CD4-positive, alpha-beta memory T cell (primary cell): Measurements from ENCODE around the gene ADAM10. TPM values are rescaled to one million over a fixed set of nuclear protein-coding genes. Genes with fewer than 3 reads are reported as not detected.
A peak's percentile ranks its signal among the peaks of the same experiment; 100 is the strongest.
"Not testable (repeated sequence)": the region's sequence is repeated elsewhere in the genome, so short reads cannot be mapped to it uniquely, and the experiment has no call there.

Experiments used
- CTCF ChIA-PET: fragments of 350-600 bp; sonication (Branson Sonifier 250); formaldehyde crosslinking; loops from one replicate; lab custom pipeline; 2021; ENCODE audit warnings: inconsistent platforms; ENCODE audit not compliant: partially characterized antibody; lab: Charles Lee
- POLR2A ChIA-PET: fragments of 350-600 bp; sonication (Branson Sonifier 250); formaldehyde crosslinking; loops from one replicate; lab custom pipeline; 2021; ENCODE audit not compliant: partially characterized antibody; lab: Charles Lee
- DNase-seq, 5 donors: peaks; one replicate each; pipeline versions ENCODE4 v3.0.0 to v3.0.0-alpha.2; 2020 to 2022; ENCODE audit warnings: mixed read lengths in 1 of 5
- H3K27ac ChIP-seq: one replicate; pipeline ENCODE4 v1.7.0; 2013; ENCODE audit warnings: low read depth, low read length
- H3K27me3 ChIP-seq: 2 replicates; pipeline ENCODE4 v1.7.0; 2013; ENCODE audit warnings: mild to moderate bottlenecking, low read length, moderate library complexity; ENCODE audit not compliant: insufficient read depth
- H3K36me3 ChIP-seq: 2 replicates; pipeline ENCODE4 v1.7.0; 2013; ENCODE audit warnings: mild to moderate bottlenecking, low read length, moderate library complexity; ENCODE audit not compliant: insufficient read depth
- H3K4me1 ChIP-seq: 2 replicates; pipeline ENCODE4 v1.7.0; 2013; ENCODE audit warnings: mild to moderate bottlenecking, low read length, moderate library complexity; ENCODE audit not compliant: insufficient read depth
- H3K4me3 ChIP-seq, 2 donors: one replicate each; pipeline ENCODE4 v1.7.0; 2013; ENCODE audit warnings: low read length in 2 of 2, mild to moderate bottlenecking in 1 of 2
- H3K9me3 ChIP-seq, 2 donors: one replicate each; pipeline ENCODE4 v1.7.0; 2013; ENCODE audit warnings: low read length in 2 of 2, control low read depth in 1 of 2; ENCODE audit not compliant: control insufficient read depth in 1 of 2
- H3K27ac Mint-ChIP-seq, 7 donors: one replicate each; pipeline ENCODE4 v1.8.0; 2020 to 2021; ENCODE audit warnings: mixed read lengths in 7 of 7, mild to moderate bottlenecking in 6 of 7, inconsistent platforms in 3 of 7, moderate library complexity in 3 of 7
- H3K27me3 Mint-ChIP-seq, 2 donors: one replicate each; pipeline ENCODE4 v1.8.0; 2020 to 2021; ENCODE audit warnings: mixed read lengths in 2 of 2
- H3K36me3 Mint-ChIP-seq, 2 donors: one replicate each; pipeline ENCODE4 v1.8.0; 2020 to 2021; ENCODE audit warnings: mixed read lengths in 2 of 2, inconsistent platforms in 1 of 2, mild to moderate bottlenecking in 1 of 2
- H3K4me1 Mint-ChIP-seq, 4 donors: one replicate each; pipeline ENCODE4 v1.8.0; 2020 to 2021; ENCODE audit warnings: mixed read lengths in 4 of 4, mild to moderate bottlenecking in 1 of 4
- H3K4me3 Mint-ChIP-seq, 8 donors: one replicate each; pipeline ENCODE4 v1.8.0; 2020 to 2021; ENCODE audit warnings: mixed read lengths in 8 of 8, mild to moderate bottlenecking in 7 of 8, moderate library complexity in 6 of 8, inconsistent platforms in 3 of 8
- H3K9me3 Mint-ChIP-seq, 8 donors: one replicate each; pipeline ENCODE4 v1.8.0; 2020 to 2021; ENCODE audit warnings: mixed read lengths in 8 of 8, mild to moderate bottlenecking in 5 of 8, inconsistent platforms in 3 of 8, moderate library complexity in 1 of 8
- intact Hi-C: fragments of 100-400 bp; cut with micrococcal nuclease; formaldehyde crosslinking; loops from one replicate; pipeline ENCODE4 v1.15.1; 2023
- polyA plus RNA-seq, 2 donors: library from polyadenylated mRNA; unstranded; fragments of 300-500 nt; fragmentation: Illumina TruSeq; gene quantifications; one replicate each; pipeline ENCODE4 v1.2.3, GENCODE V29; 2021
- total RNA-seq, 2 experiments: library from RNA; stranded (reverse); gene quantifications; one replicate each; pipeline ENCODE4 v1.2.3, GENCODE V29; 2021

Gene ADAM10
- total and polyA plus RNA-seq, 4 experiments from 2014 or later, result 129 to 258 (median 135) TPM

GRCh38 chr15:58770519-58770856, 21.0 kb upstream of the ADAM10 start:
- intact Hi-C loops, result loop anchor here (5.0 kb wide), 1 partner anchor 143 kb away; no protein-coding TSS in a partner anchor
- Histone ChIP-seq H3K4me3 (peak overlapping the region; percentile 73 to 90), H3K4me1 (peaks cover 45% of the 10 kb centered on the region), H3K27ac (peak overlapping the region; percentile 74), H3K9me3 (no peaks in the 10 kb centered on the region), H3K27me3 (no peaks in the 10 kb centered on the region), H3K36me3 (no peaks in the 10 kb centered on the region)
- ChIA-PET POLR2A (interaction anchor here (0.6 to 5.4 kb wide), 24 partner anchors 10 to 1822 kb away, joined by 3 to 119 read pairs (median 4); partner anchors contain the start of genes ADAM10, POLR2M, RNF111 and SLTM), CTCF (interaction anchor here (0.7 to 2.3 kb wide), 22 partner anchors 9 to 758 kb away, joined by 3 to 56 read pairs (median 4); partner anchors contain the start of gene ADAM10)
- H3K27ac Mint-ChIP-seq, result peak overlapping the region; percentile 85 to 96 (median 93)
- peak in 3 of 5 donors; percentile 48 to 61 (median 49) for DNase-seq
- peak overlapping the region in 4 of 8 donors; percentile 91 to 95 (median 94) for H3K4me3 Mint-ChIP-seq
- no peaks in the 10 kb centered on the region for H3K9me3 Mint-ChIP-seq
- H3K4me1 Mint-ChIP-seq, result peaks cover 9 to 14% (median 10%) of the 10 kb centered on the region in 4 donors
- no peaks in the 10 kb centered on the region for H3K27me3 Mint-ChIP-seq
- peaks cover 0 to 5% of the 10 kb centered on the region in 2 donors for H3K36me3 Mint-ChIP-seq

- POLR2A ChIA-PET, result interaction anchor here (5.4 kb wide), 1 partner anchor 20 kb away, joined by 119 read pairs; the partner anchor contains the start of gene ADAM10
- H3K4me3 ChIP-seq, intact Hi-C loops, H3K27ac ChIP-seq, H3K27me3 ChIP-seq, H3K27ac Mint-ChIP-seq, H3K9me3 ChIP-seq, H3K27me3 Mint-ChIP-seq, H3K36me3 ChIP-seq, H3K36me3 Mint-ChIP-seq: not testable (repeated sequence)
- Mint-ChIP-seq H3K4me1 (peaks cover 9 to 14% (median 10%) of the 10 kb centered on the region in 4 donors), H3K9me3 (peaks cover 0 to 11% (median 7%) of the 10 kb centered on the region in 8 donors), H3K4me3 (peak overlapping the region in 1 of 8 donors; percentile 31)
- CTCF ChIA-PET, result interaction anchor here (1.0 to 1.3 kb wide), 3 partner anchors 9 to 13 kb away, joined by 3 to 4 read pairs (median 4); no protein-coding TSS in a partner anchor
- DNase-seq, result peak in 3 of 5 donors; percentile 7 to 52 (median 27)
- H3K4me1 ChIP-seq, result peaks cover 26% of the 10 kb centered on the region
These were observed 19.1 kb upstream of the ADAM10 start for GRCh38 chr15:58768601-58769004.

GRCh38 chr15:58766290-58766689, 16.8 kb upstream of the ADAM10 start:
- ChIA-PET POLR2A (interaction anchor here (0.6 to 2.2 kb wide), 2 partner anchors 17 to 70 kb away, joined by 3 to 6 read pairs; partner anchors contain the start of gene ADAM10), CTCF (interaction anchor here (2.1 kb wide), 1 partner anchor 15 kb away, joined by 4 read pairs; no protein-coding TSS in a partner anchor)
- Mint-ChIP-seq H3K9me3 (peaks cover 0 to 17% (median 9%) of the 10 kb centered on the region in 8 donors), H3K27ac (no peak overlapping the region), H3K36me3 (peaks cover 0 to 2% of the 10 kb centered on the region in 2 donors), H3K4me1 (peaks cover 3 to 13% (median 6%) of the 10 kb centered on the region in 4 donors), H3K4me3 (peak overlapping the region in 1 of 8 donors; percentile 15), H3K27me3 (peaks cover 0 to 3% of the 10 kb centered on the region in 2 donors)
- intact Hi-C loops, result no loop called here
- no peak overlapping the region for H3K4me3 ChIP-seq
- no peaks in the 10 kb centered on the region for H3K9me3 ChIP-seq
- no peaks in the 10 kb centered on the region for H3K36me3 ChIP-seq
- DNase-seq, result no peak
- H3K4me1 ChIP-seq, result peaks cover 8% of the 10 kb centered on the region
- H3K27me3 ChIP-seq, result no peaks in the 10 kb centered on the region
- no peak overlapping the region for H3K27ac ChIP-seq

- Mint-ChIP-seq H3K27me3 (peaks cover 0 to 3% of the 10 kb centered on the region in 2 donors), H3K4me3 (no peak overlapping the region), H3K27ac (no peak overlapping the region), H3K9me3 (peaks cover 0 to 17% (median 9%) of the 10 kb centered on the region in 8 donors), H3K36me3 (no peaks in the 10 kb centered on the region), H3K4me1 (peaks cover 0 to 4% (median 0%) of the 10 kb centered on the region in 4 donors)
- Histone ChIP-seq H3K9me3 (no peaks in the 10 kb centered on the region), H3K27ac (no peak overlapping the region), H3K36me3 (no peaks in the 10 kb centered on the region), H3K4me3 (no peak overlapping the region), H3K27me3 (no peaks in the 10 kb centered on the region), H3K4me1 (no peaks in the 10 kb centered on the region)
- POLR2A ChIA-PET, result interaction anchor here (0.5 to 2.2 kb wide), 2 partner anchors 15 to 290 kb away, joined by 3 to 6 read pairs; partner anchors contain the start of gene ADAM10
- CTCF ChIA-PET, result interaction anchor here (1.0 kb wide), 1 partner anchor 537 kb away, joined by 3 read pairs; no protein-coding TSS in a partner anchor
- DNase-seq, result no peak
- intact Hi-C loops, result no loop called here
These were observed 15.0 kb upstream of the ADAM10 start for GRCh38 chr15:58764468-58764867.

- Mint-ChIP-seq H3K27me3 (peaks cover 0 to 3% of the 10 kb centered on the region in 2 donors), H3K4me3 (no peak overlapping the region), H3K9me3 (peaks cover 0 to 17% (median 9%) of the 10 kb centered on the region in 8 donors), H3K27ac (no peak overlapping the region), H3K36me3 (no peaks in the 10 kb centered on the region), H3K4me1 (no peaks in the 10 kb centered on the region)
- H3K36me3 ChIP-seq, result no peaks in the 10 kb centered on the region
- no peak overlapping the region for H3K4me3 ChIP-seq
- ChIA-PET CTCF (interaction anchor here (1.1 kb wide), 1 partner anchor 17 kb away, joined by 4 read pairs; no protein-coding TSS in a partner anchor), POLR2A (interaction anchor here (1.0 kb wide), 1 partner anchor 13 kb away, joined by 3 read pairs; the partner anchor contains the start of gene ADAM10)
- intact Hi-C loops, result no loop called here
- H3K4me1 ChIP-seq, result no peaks in the 10 kb centered on the region
- no peak for DNase-seq
- no peaks in the 10 kb centered on the region for H3K27me3 ChIP-seq
- H3K27ac ChIP-seq, result no peak overlapping the region
- no peaks in the 10 kb centered on the region for H3K9me3 ChIP-seq
These were observed 13.2 kb upstream of the ADAM10 start for GRCh38 chr15:58762731-58763130.

GRCh38 chr15:58762285-58762684, 12.8 kb upstream of the ADAM10 start:
- H3K4me1 ChIP-seq, result no peaks in the 10 kb centered on the region
- ChIA-PET CTCF (interaction anchor here (1.1 kb wide), 1 partner anchor 17 kb away, joined by 4 read pairs; no protein-coding TSS in a partner anchor), POLR2A (interaction anchor here (3.7 kb wide), 1 partner anchor 9 kb away, joined by 18 read pairs; the partner anchor contains the start of gene MINDY2)
- H3K27me3 Mint-ChIP-seq, result peaks cover 0 to 3% of the 10 kb centered on the region in 2 donors
- intact Hi-C loops, result no loop called here
- no peaks in the 10 kb centered on the region for H3K27me3 ChIP-seq
- no peak overlapping the region for H3K4me3 Mint-ChIP-seq
- H3K9me3 Mint-ChIP-seq, result peaks cover 0 to 17% (median 9%) of the 10 kb centered on the region in 8 donors
- no peaks in the 10 kb centered on the region for H3K9me3 ChIP-seq
- no peaks in the 10 kb centered on the region for H3K36me3 Mint-ChIP-seq
- H3K27ac ChIP-seq, result no peak overlapping the region
- no peak for DNase-seq
- no peaks in the 10 kb centered on the region for H3K4me1 Mint-ChIP-seq
- no peak overlapping the region for H3K27ac Mint-ChIP-seq
- H3K36me3 ChIP-seq, result no peaks in the 10 kb centered on the region
- no peak overlapping the region for H3K4me3 ChIP-seq

GRCh38 chr15:58761010-58761388, 11.5 kb upstream of the ADAM10 start:
- H3K9me3 ChIP-seq, result no peaks in the 10 kb centered on the region
- no peaks in the 10 kb centered on the region for H3K36me3 Mint-ChIP-seq
- no peak overlapping the region for H3K27ac Mint-ChIP-seq
- no peak for DNase-seq
- H3K27me3 ChIP-seq, result no peaks in the 10 kb centered on the region
- no peaks in the 10 kb centered on the region for H3K36me3 ChIP-seq
- peaks cover 0 to 3% of the 10 kb centered on the region in 2 donors for H3K27me3 Mint-ChIP-seq
- H3K4me1 Mint-ChIP-seq, result no peaks in the 10 kb centered on the region
- H3K4me3 Mint-ChIP-seq, result no peak overlapping the region
- intact Hi-C loops, result loop anchor here (1.0 kb wide), 1 partner anchor 534 kb away; no protein-coding TSS in a partner anchor
- H3K27ac ChIP-seq, result no peak overlapping the region
- no peak overlapping the region for H3K4me3 ChIP-seq
- ChIA-PET POLR2A (interaction anchor here (1.3 to 3.7 kb wide), 2 partner anchors 10 to 11 kb away, joined by 3 to 18 read pairs; partner anchors contain the start of gene MINDY2), CTCF (interaction anchor here (0.6 to 2.5 kb wide), 6 partner anchors 10 to 533 kb away, joined by 3 to 10 read pairs (median 4); partner anchors contain the start of gene MINDY2)
- peaks cover 0 to 17% (median 9%) of the 10 kb centered on the region in 8 donors for H3K9me3 Mint-ChIP-seq
- no peaks in the 10 kb centered on the region for H3K4me1 ChIP-seq
